Lower lobe of right lung (tissue), 2 donors: ENCODE results near the gene KCNC3. TPM values are rescaled to one million over a fixed set of nuclear protein-coding genes. Genes with fewer than 3 reads are reported as not detected.
A peak's percentile ranks its signal among the peaks of the same experiment; 100 is the strongest.

Experiments used
- ATAC-seq, 2 donors: fragments of 200-7000 bp; cut with Tn5 transposase; one replicate each; pipeline ENCODE4 v1.9.1; 2020 to 2022; ENCODE audit warnings: mild to moderate bottlenecking in 2 of 2, moderate library complexity in 2 of 2
- DNase-seq: peaks from one replicate; pipeline ENCODE4 v3.0.0-alpha.2; 2020
- H3K27ac ChIP-seq: fragments of 200-600 bp; one replicate; pipeline ENCODE4 v1.8.0; 2022
- H3K27me3 ChIP-seq: fragments of 200-600 bp; one replicate; pipeline ENCODE4 v1.8.0; 2022; ENCODE audit warnings: low read depth
- H3K36me3 ChIP-seq: fragments of 200-600 bp; one replicate; pipeline ENCODE4 v1.8.0; 2022; ENCODE audit warnings: mild to moderate bottlenecking
- H3K4me1 ChIP-seq: fragments of 200-600 bp; one replicate; pipeline ENCODE4 v1.8.0; 2022
- H3K4me3 ChIP-seq: fragments of 200-600 bp; one replicate; pipeline ENCODE4 v1.8.0; 2022; ENCODE audit warnings: mild to moderate bottlenecking
- H3K9me3 ChIP-seq: fragments of 200-600 bp; one replicate; pipeline ENCODE4 v1.8.0; 2022
- intact Hi-C: fragments of 100-400 bp; cut with DNase I; formaldehyde crosslinking; loops from one replicate; pipeline ENCODE4 v1.11.0; 2022
- long read RNA-seq: library from polyadenylated mRNA; unstranded; transcript quantifications from one replicate; pipeline ENCODE4 v2.0.0, GENCODE V29; 2021
- total RNA-seq: library from RNA; stranded (reverse); fragmentation: NEBNext Ultra II Directional; extraction: Animal tissue kit (Norgen Biotek cat#: 25700); gene quantifications from one replicate; pipeline ENCODE4 v1.2.1, GENCODE V29; 2021
- TF ChIP-seq, protein P1 (sequence below): fragments of 200-600 bp; IDR thresholded peaks from one replicate; pipeline ENCODE4 v1.8.0; 2022; ENCODE audit warnings: antibody characterized with exemption, mild to moderate bottlenecking
- donor health status: DM: no; HTN: yes; CAD: no; lungs with severe emphysema.

Gene KCNC3
- 11.1 TPM for total RNA-seq
- long read RNA-seq, partial matches to known transcripts = 0 of 5 reads
- long read RNA-seq, other reads (novel, unspliced or antisense) = 5 of 5 reads

DNA sequence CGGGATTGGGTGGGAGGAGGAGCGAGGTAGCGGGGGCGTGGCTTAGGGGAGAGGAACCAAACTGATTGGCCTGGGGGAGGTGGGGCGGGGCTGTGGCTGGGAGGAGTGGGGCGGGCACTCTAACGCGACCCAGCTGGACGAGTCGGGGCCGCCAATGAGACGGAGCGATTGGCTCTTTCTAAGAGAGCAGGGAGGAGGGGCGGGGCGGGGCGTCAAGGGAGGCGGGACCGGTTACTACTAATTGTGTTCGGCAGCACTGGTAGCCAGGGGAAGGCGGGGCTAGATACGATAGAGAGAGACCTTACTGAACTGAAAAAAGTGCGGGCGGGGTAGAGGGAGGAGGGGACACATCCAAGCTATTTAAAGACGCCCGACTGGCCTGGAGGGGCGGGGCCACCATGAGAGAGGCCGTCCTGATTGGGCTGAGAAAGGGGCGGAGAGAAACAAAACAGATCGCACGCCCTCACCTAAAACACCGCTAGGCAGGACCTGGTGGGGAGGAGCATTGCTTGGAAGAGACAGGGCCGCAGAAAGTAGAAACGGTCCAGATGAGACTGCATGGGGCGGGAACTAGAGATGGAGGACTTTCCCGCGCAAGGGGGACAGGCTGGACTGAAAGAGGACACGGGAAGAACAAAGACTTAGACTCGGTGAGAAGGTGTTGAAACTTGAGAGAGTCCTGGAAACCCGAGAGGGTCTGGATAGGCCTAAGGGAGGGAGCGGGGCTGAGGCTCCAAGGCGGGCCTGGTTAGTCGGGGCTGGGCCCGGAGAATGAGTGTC lies at the start of gene KCNC3:
KCNC3 (minus strand) TSS at position 232 of the 780 bp plus-strand sequence. CDS start 295 bp downstream, outside the sequence.
- H3K27me3 ChIP-seq = peaks cover 26% of the 10 kb centered on the region
- TF ChIP-seq, protein P1, sequence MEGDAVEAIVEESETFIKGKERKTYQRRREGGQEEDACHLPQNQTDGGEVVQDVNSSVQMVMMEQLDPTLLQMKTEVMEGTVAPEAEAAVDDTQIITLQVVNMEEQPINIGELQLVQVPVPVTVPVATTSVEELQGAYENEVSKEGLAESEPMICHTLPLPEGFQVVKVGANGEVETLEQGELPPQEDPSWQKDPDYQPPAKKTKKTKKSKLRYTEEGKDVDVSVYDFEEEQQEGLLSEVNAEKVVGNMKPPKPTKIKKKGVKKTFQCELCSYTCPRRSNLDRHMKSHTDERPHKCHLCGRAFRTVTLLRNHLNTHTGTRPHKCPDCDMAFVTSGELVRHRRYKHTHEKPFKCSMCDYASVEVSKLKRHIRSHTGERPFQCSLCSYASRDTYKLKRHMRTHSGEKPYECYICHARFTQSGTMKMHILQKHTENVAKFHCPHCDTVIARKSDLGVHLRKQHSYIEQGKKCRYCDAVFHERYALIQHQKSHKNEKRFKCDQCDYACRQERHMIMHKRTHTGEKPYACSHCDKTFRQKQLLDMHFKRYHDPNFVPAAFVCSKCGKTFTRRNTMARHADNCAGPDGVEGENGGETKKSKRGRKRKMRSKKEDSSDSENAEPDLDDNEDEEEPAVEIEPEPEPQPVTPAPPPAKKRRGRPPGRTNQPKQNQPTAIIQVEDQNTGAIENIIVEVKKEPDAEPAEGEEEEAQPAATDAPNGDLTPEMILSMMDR = no peak
- peak within 1 kb of the TSS; percentile 18 for H3K27ac ChIP-seq
- DNase-seq = peak; percentile 100
- ATAC-seq = peak; percentile 84 to 89
- peaks cover 40% of the 10 kb centered on the region for H3K4me1 ChIP-seq
- H3K36me3 ChIP-seq = no peaks in the 10 kb centered on the region
- H3K4me3 ChIP-seq = peak within 1 kb of the TSS; percentile 52
- no peaks in the 10 kb centered on the region for H3K9me3 ChIP-seq
- intact Hi-C loops = no loop called here

GRCh38 chr19:50378863-50379236 lies 49.7 kb upstream of the KCNC3 start:
- Histone ChIP-seq H3K36me3 (peaks cover 60% of the 10 kb centered on the region), H3K27ac (no peak overlapping the region), H3K9me3 (no peaks in the 10 kb centered on the region), H3K4me1 (peaks cover 33% of the 10 kb centered on the region), H3K4me3 (no peak overlapping the region), H3K27me3 (no peaks in the 10 kb centered on the region)
- TF ChIP-seq, protein P1 = no peak
- DNase-seq (no peak), ATAC-seq (no peak)
- intact Hi-C loops = no loop called here

GRCh38 chr19:50378169-50378862 lies 49.1 kb upstream of the KCNC3 start:
- H3K4me3 ChIP-seq = no peak overlapping the region
- no peaks in the 10 kb centered on the region for H3K27me3 ChIP-seq
- intact Hi-C loops = no loop called here
- H3K9me3 ChIP-seq = no peaks in the 10 kb centered on the region
- H3K4me1 ChIP-seq = peaks cover 29% of the 10 kb centered on the region
- H3K36me3 ChIP-seq = peaks cover 60% of the 10 kb centered on the region
- TF ChIP-seq, protein P1 = no peak
- H3K27ac ChIP-seq = no peak overlapping the region
- DNase-seq (no peak), ATAC-seq (no peak)

DNA sequence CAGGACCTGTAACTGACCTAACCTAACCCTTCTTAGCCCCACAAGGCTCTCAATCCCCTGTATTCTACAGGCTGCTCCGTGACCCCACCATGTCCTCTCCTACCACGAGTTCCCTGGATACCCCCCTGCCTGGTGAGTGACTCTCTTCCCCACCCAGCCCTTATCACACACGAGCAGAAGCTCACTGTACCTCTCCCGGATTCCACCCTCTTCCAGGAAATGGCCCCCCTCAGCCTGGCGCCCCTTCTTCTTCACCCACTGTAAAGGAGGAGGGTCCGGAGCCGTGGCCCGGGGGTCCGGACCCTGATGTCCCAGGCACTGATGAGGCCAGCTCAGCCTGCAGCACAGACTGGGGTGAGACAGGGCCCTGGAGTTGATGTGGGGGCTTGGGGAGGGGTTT lies 48.3 kb upstream of the KCNC3 start:
- H3K27ac ChIP-seq = no peak overlapping the region
- peaks cover 24% of the 10 kb centered on the region for H3K4me1 ChIP-seq
- H3K9me3 ChIP-seq = no peaks in the 10 kb centered on the region
- DNase-seq = no peak
- H3K36me3 ChIP-seq = peaks cover 53% of the 10 kb centered on the region
- no peak overlapping the region for H3K4me3 ChIP-seq
- no peaks in the 10 kb centered on the region for H3K27me3 ChIP-seq
- TF ChIP-seq, protein P1 = no peak
- no peak for ATAC-seq
- intact Hi-C loops = no loop called here

GRCh38 chr19:50377051-50377461 lies 47.9 kb upstream of the KCNC3 start:
- Histone ChIP-seq H3K27me3 (no peaks in the 10 kb centered on the region), H3K36me3 (peaks cover 48% of the 10 kb centered on the region), H3K4me3 (no peak overlapping the region), H3K9me3 (no peaks in the 10 kb centered on the region), H3K27ac (no peak overlapping the region), H3K4me1 (peaks cover 24% of the 10 kb centered on the region)
- DNase-seq (no peak), ATAC-seq (peak; percentile 8 to 22)
- TF ChIP-seq, protein P1 = no peak
- intact Hi-C loops = no loop called here
